IMR-90 (cell line): ENCODE measurements around the gene ZNF639. TPM values are rescaled to one million over a fixed set of nuclear protein-coding genes. Genes with fewer than 3 reads are reported as not detected.
A peak's percentile ranks its signal among the peaks of the same experiment; 100 is the strongest.

Source experiments
- ATAC-seq: fragments of 200-7000 bp; cut with Tn5 transposase; 2 replicates; pipeline ENCODE4 v1.9.1; 2020; ENCODE audit warnings: low read depth, mild to moderate bottlenecking, moderate library complexity
- BruUV-seq: library from RNA; stranded (reverse); fragments of 400-500 nt; replicated peaks from 2 replicates; lab custom pipeline; 2021; lab: Mats Ljungman, UMichigan
- CTCF ChIA-PET: fragments of 300-600 bp; formaldehyde crosslinking; extraction: SDS; loops from one replicate; lab custom pipeline; 2021; ENCODE audit warnings: antibody characterized with exemption; lab: Yijun Ruan, JAX
- POLR2A ChIA-PET: fragments of 300-600 bp; sonication (Branson Sonifier 250); formaldehyde crosslinking; loops from one replicate; lab custom pipeline; 2022; ENCODE audit warnings: antibody characterized with exemption; ENCODE audit not compliant: unreplicated experiment; lab: Charles Lee
- DNase-seq: peaks from one replicate; pipeline ENCODE4 v3.0.0; 2013
- H2AFZ ChIP-seq: replicated peaks from 2 replicates; pipeline ENCODE3; 2013; ENCODE audit warnings: low read length, mild to moderate bottlenecking; ENCODE audit not compliant: poor library complexity
- H2AK5ac ChIP-seq: 2 replicates; pipeline ENCODE4 v1.6.1; 2013; ENCODE audit warnings: low read depth, low read length, inconsistent platforms
- H2AK9ac ChIP-seq: replicated peaks from 2 replicates; pipeline ENCODE3; 2013; ENCODE audit warnings: mild to moderate bottlenecking, low read depth, low read length, moderate library complexity; ENCODE audit not compliant: poor library complexity
- H2BK120ac ChIP-seq: 2 replicates; pipeline ENCODE4 v1.6.1; 2013; ENCODE audit warnings: low read depth, low read length, inconsistent platforms
- H2BK15ac ChIP-seq: 3 replicates; pipeline ENCODE4 v1.6.1; 2013; ENCODE audit warnings: low read depth, low read length, inconsistent platforms
- H2BK20ac ChIP-seq: 2 replicates; pipeline ENCODE4 v1.6.1; 2013; ENCODE audit warnings: low read depth, mild to moderate bottlenecking, inconsistent platforms, low read length, moderate library complexity
- H2BK5ac ChIP-seq: 2 replicates; pipeline ENCODE4 v1.6.1; 2013; ENCODE audit warnings: mild to moderate bottlenecking, low read depth, low read length, inconsistent platforms; ENCODE audit not compliant: poor library complexity, severe bottlenecking
- H3K14ac ChIP-seq: replicated peaks from 2 replicates; pipeline ENCODE4 v1.6.1; 2013; ENCODE audit warnings: low read depth, low read length, inconsistent platforms
- H3K18ac ChIP-seq: 2 replicates; pipeline ENCODE4 v1.6.1; 2013; ENCODE audit warnings: low read depth, low read length, control low read depth
- H3K23ac ChIP-seq: 2 replicates; pipeline ENCODE4 v1.6.1; 2013; ENCODE audit warnings: low read depth, low read length, inconsistent platforms
- H3K27ac ChIP-seq: 2 replicates; pipeline ENCODE4 v1.5.1; 2013; ENCODE audit warnings: mild to moderate bottlenecking, control low read depth, low read length; ENCODE audit not compliant: insufficient read depth
- H3K27me3 ChIP-seq: 2 replicates; pipeline ENCODE4 v1.6.1; 2013; ENCODE audit warnings: low read length; ENCODE audit not compliant: control insufficient read depth, insufficient read depth
- H3K36me3 ChIP-seq: 2 replicates; pipeline ENCODE4 v1.6.1; 2013; ENCODE audit warnings: low read length, mixed read lengths; ENCODE audit not compliant: control insufficient read depth, insufficient read depth
- H3K4ac ChIP-seq: 2 replicates; pipeline ENCODE4 v1.6.1; 2013; ENCODE audit warnings: low read depth, low read length, inconsistent platforms
- H3K4me1 ChIP-seq: 2 replicates; pipeline ENCODE4 v1.6.1; 2013; ENCODE audit warnings: low read length, mixed read lengths; ENCODE audit not compliant: control insufficient read depth, insufficient read depth
- H3K4me2 ChIP-seq: 2 replicates; pipeline ENCODE4 v1.6.1; 2013; ENCODE audit warnings: low read depth, mild to moderate bottlenecking, control low read depth, low read length, moderate library complexity
- H3K4me3 ChIP-seq: 2 replicates; pipeline ENCODE4 v1.5.1; 2013; ENCODE audit warnings: low read depth, mild to moderate bottlenecking, control low read depth, low read length, moderate library complexity; ENCODE audit not compliant: insufficient read depth
- H3K56ac ChIP-seq: 2 replicates; pipeline ENCODE4 v1.6.1; 2013; ENCODE audit warnings: low read length, inconsistent platforms; ENCODE audit not compliant: insufficient read depth; ENCODE audit errors: extremely low read depth
- H3K79me1 ChIP-seq, 2 experiments: 2 replicates each; pipeline ENCODE4 v1.6.1; 2013; ENCODE audit warnings: low read length in 2 of 2, inconsistent platforms in 1 of 2, low read depth in 1 of 2
- H3K9ac ChIP-seq: 2 replicates; pipeline ENCODE4 v1.6.1; 2013; ENCODE audit warnings: low read depth, low read length, control low read depth
- H3K9me1 ChIP-seq: 2 replicates; pipeline ENCODE4 v1.6.1; 2013; ENCODE audit warnings: low read length, inconsistent platforms; ENCODE audit not compliant: insufficient read depth
- H3K9me3 ChIP-seq: 2 replicates; pipeline ENCODE4 v1.6.1; 2013; ENCODE audit warnings: low read length; ENCODE audit not compliant: control insufficient read depth, insufficient read depth
- H4K20me1 ChIP-seq: 2 replicates; pipeline ENCODE4 v1.6.1; 2013; ENCODE audit warnings: low read length, inconsistent platforms; ENCODE audit not compliant: insufficient read depth
- H4K5ac ChIP-seq: 2 replicates; pipeline ENCODE4 v1.6.1; 2013; ENCODE audit warnings: mild to moderate bottlenecking, low read depth, low read length, control low read depth
- H4K8ac ChIP-seq, 2 experiments: 2 replicates each; pipeline ENCODE4 v1.6.1; 2013; ENCODE audit warnings: low read depth in 2 of 2, low read length in 2 of 2, control low read depth in 1 of 2, inconsistent platforms in 1 of 2
- H4K91ac ChIP-seq: 2 replicates; pipeline ENCODE4 v1.6.1; 2013; ENCODE audit warnings: low read depth, low read length, inconsistent platforms; ENCODE audit not compliant: insufficient read depth
- CEBPB ChIP-seq: IDR thresholded peaks from 2 replicates; pipeline ENCODE4 v1.6.1; 2012; ENCODE audit warnings: low read depth, low read length, improper control_type of control experiment
- CHD1 ChIP-seq: IDR thresholded peaks from 2 replicates; pipeline ENCODE4 v1.6.1; 2012; ENCODE audit warnings: low read depth, low read length, improper control_type of control experiment
- ELK1 ChIP-seq: fragments of 150-350 bp; IDR thresholded peaks from 2 replicates; pipeline ENCODE4 v1.6.1; 2016; ENCODE audit warnings: low read depth, mild to moderate bottlenecking, low read length, moderate library complexity, borderline replicate concordance
- MXI1 ChIP-seq: IDR thresholded peaks from 2 replicates; pipeline ENCODE4 v1.6.1; 2012; ENCODE audit warnings: low read depth, mild to moderate bottlenecking, low read length, moderate library complexity, borderline replicate concordance
- NFE2L2 ChIP-seq: fragments of 150-350 bp; IDR thresholded peaks from 2 replicates; pipeline ENCODE4 v1.6.1; 2016; ENCODE audit warnings: low read depth, mild to moderate bottlenecking, low read length
- POLR2A ChIP-seq: IDR thresholded peaks from 2 replicates; pipeline ENCODE4 v1.6.1; 2012; ENCODE audit warnings: mild to moderate bottlenecking, low read depth, low read length
- RCOR1 ChIP-seq: IDR thresholded peaks from 2 replicates; pipeline ENCODE4 v1.6.1; 2012; ENCODE audit warnings: mild to moderate bottlenecking, low read length, improper control_type of control experiment; ENCODE audit not compliant: insufficient replicate concordance
- RFX5 ChIP-seq: IDR thresholded peaks from 2 replicates; pipeline ENCODE4 v1.8.0; 2012; ENCODE audit warnings: low read depth, mild to moderate bottlenecking, low read length, moderate library complexity
- dilution Hi-C: fragments of 300-500 bp; cut with HindIII; formaldehyde crosslinking; loops from one replicate; pipeline ENCODE4 v1.14.3; 2018; ENCODE audit warnings: low sequenced_read_pairs; ENCODE audit not compliant: unreplicated experiment
- in situ Hi-C: fragments of 300-500 bp; cut with MboI; formaldehyde crosslinking; loops from 3 replicates; pipeline ENCODE4 v1.14.3; 2019; ENCODE audit warnings: low sequenced_read_pairs, inconsistent platforms, mixed read lengths
- intact Hi-C: fragments of 100-400 bp; cut with micrococcal nuclease; formaldehyde crosslinking; loops from 2 replicates; pipeline ENCODE4 v1.10.0; 2022
- polyA plus RNA-seq, 3 experiments: library from polyadenylated mRNA; depleted of rRNA; stranded (reverse); fragments of >200 nt; gene quantifications; 2 replicates each; pipeline ENCODE4 v1.2.3, GENCODE V29; 2012; ENCODE audit warnings: low replicate concordance in 1 of 3
- total RNA-seq: library from RNA; depleted of rRNA; stranded (reverse); fragments of >200 nt; gene quantifications from 2 replicates; pipeline ENCODE4 v1.2.3, GENCODE V29; 2012

The ZNF639 gene
- total and polyA plus RNA-seq, 2 of the 4 experiments (the other 2 are of a cell fraction): 15.9 to 50.5 TPM

- Histone ChIP-seq H4K20me1 (no peaks in the 10 kb centered on the region), H3K23ac (no peak overlapping the region), H3K79me1 (no peaks in the 10 kb centered on the region), H2BK15ac (no peak overlapping the region), H3K27me3 (no peaks in the 10 kb centered on the region), H2AK5ac (no peak overlapping the region), H3K4me1 (no peaks in the 10 kb centered on the region), H3K9ac (no peak overlapping the region), H2AK9ac (no peak overlapping the region), H4K8ac (no peak overlapping the region), H3K14ac (no peak overlapping the region), H3K4ac (no peak overlapping the region), H4K91ac (no peak overlapping the region), H3K27ac (no peak overlapping the region), H2BK20ac (no peak overlapping the region), H3K36me3 (no peaks in the 10 kb centered on the region), H2AFZ (no peak overlapping the region), H3K9me1 (no peaks in the 10 kb centered on the region), H3K56ac (no peak overlapping the region), H2BK120ac (no peak overlapping the region), H3K4me3 (no peak overlapping the region), H4K5ac (no peak overlapping the region), H3K9me3 (no peaks in the 10 kb centered on the region), H2BK5ac (no peak overlapping the region), H3K4me2 (no peak overlapping the region), H3K18ac (no peak overlapping the region)
- DNase-seq (peak; percentile 10), ATAC-seq (no peak)
- TF ChIP-seq POLR2A (no peak), RFX5 (no peak), MXI1 (no peak), CEBPB (no peak), CHD1 (no peak), ELK1 (no peak), NFE2L2 (no peak), RCOR1 (no peak)
- ChIA-PET CTCF (no interaction called here), POLR2A (no interaction called here)
- intact Hi-C loops (no loop called here), dilution Hi-C loops (no loop called here), in situ Hi-C loops (no loop called here)
- no TSS peak for BruUV-seq
These were observed 14.8 kb upstream of the ZNF639 start for GRCh38 chr3:179308001-179308400.
